HG03521 (cell line): ENCODE data around the gene CAMKMT.
A peak's percentile ranks its signal among the peaks of the same experiment; 100 is the strongest.
"Not testable (repeated sequence)": the region's sequence is repeated elsewhere in the genome, so short reads cannot be mapped to it uniquely, and the experiment has no call there.

ENCODE experiments used
- ATAC-seq: cut with Tn5 transposase; IDR thresholded peaks from one replicate; pipeline ENCODE4 v1.9.1; 2021; ENCODE audit warnings: mild to moderate bottlenecking, moderate library complexity; ENCODE audit not compliant: unreplicated experiment

CAMKMT gene

DNA sequence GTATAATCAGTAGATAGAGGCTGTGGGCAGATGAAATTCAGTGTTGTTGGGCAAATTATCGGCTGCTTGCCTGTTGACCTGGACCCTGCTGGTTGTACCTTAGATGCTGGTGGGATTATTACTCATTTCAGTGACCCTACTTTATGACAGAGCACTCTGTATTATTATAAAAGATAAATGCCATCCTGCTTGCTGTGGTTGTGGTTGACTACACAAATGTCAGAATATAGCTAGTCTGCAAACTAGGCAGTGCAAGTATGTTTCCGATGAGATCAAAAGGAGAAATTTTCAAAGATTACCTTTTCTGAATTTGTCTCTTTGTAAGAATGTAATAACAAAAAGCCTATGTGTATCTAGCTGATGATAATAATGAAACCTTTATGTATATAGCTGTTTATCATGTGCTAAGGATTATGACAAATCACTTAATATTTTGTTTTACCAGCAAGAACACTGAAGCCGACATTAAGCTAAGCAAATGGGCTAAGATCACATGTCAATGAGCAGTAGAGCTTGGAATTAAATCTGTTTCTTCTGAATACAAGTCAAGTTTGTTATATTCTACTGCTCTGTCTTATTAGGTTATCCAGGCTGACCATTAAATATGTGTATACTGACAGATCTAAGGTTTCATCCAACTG, 219.2 kb downstream of the CAMKMT start:
- no peak for ATAC-seq

GRCh38 chr2:44582363-44583008, 220.7 kb downstream of the CAMKMT start:
- no peak for ATAC-seq

DNA sequence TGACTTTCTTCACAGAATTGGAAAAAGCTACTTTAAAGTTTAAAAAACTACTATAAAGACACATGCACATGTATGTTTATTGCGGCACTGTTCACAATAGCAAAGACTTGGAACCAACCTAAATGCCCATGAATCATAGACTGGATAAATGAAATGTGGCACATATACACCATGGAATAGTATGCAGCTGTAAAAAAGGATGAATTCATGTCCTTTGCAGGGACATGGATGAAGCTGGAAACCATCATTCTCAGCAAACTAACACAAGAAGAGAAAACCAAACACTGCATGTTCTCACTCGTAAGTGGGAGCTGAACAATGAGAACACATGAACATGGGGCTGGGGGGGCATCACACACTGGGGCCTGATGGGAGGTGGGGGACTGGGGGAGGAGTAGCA, 233.9 kb downstream of the CAMKMT start:
- ATAC-seq, result not testable (repeated sequence)

DNA sequence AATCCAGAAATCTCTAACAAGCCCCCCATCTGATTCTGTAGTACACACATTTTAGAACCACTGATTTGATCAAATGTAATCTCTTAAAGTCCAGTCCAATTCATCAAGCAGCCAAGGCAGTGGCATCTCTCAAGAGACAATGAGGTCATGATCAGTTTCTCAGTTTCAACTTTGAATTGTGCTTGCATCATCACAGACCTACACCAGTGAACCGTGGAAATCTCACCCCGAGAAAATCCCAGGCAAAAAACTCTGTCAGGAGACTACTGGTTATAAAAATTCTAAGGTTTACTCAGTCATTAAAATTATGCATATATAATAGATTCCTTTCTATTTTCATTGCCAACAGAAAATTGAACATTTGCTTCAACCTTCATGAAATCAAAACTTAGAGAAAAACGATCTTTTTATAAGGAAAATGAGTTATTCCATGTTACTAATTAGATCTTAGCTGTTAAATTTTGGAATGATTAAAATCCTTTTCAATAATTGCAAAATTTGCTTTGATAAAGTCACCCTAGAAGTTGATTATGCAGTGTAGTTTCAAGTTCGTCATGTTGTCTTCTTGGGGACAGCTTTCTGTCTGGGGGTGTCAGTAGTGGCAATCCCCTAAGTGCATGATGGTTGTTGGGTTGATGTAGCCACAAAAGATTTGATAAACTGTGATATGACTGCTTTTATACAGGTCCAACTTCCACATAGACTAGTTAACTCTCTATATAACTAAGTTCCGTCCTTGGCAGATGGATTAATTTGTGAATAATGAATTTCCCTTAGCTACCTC, 235.0 kb downstream of the CAMKMT start:
- no peak for ATAC-seq

DNA sequence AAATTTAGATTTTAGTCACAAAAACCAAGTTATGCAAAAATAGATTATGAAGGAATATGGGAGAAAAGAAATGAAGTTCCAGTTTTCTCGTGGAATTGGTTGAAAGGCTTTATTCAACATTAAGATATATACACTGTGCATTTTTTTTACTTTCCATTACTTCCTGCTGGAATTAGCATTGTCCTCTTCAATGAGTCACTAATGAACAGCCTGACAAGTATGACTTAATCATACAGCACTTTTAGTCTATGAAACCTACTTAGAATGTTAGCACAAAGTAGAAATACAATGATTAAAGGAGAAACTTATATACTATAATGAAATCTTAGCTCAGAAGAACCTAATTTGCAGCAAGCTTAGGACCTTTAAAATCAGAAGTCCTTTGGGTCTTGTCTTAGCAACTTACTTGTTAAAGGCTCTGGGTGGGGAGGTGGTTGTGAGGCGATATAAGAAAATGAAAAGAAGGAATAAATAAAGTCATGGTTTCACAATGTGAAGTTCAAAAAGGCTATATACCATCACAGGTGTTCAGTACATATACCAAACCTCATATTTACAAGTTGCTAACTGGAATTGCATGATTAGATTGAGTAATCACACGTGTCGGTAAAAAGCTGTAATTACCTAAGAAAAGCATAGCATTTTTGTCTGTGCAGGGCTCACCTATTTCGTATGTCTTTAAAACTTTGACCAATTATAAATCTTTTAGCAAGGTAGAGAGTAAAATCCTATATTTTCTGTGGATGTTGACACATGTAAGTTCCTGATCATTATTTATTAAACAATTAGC, 236.8 kb downstream of the CAMKMT start:
- no peak for ATAC-seq

- ATAC-seq, result no peak
These were observed 237.4 kb downstream of the CAMKMT start for GRCh38 chr2:44599130-44599529.

- no peak for ATAC-seq
These were observed 240.7 kb downstream of the CAMKMT start for GRCh38 chr2:44602446-44602845.

- ATAC-seq, result no peak
These were observed 243.8 kb downstream of the CAMKMT start for GRCh38 chr2:44605511-44605910.

DNA sequence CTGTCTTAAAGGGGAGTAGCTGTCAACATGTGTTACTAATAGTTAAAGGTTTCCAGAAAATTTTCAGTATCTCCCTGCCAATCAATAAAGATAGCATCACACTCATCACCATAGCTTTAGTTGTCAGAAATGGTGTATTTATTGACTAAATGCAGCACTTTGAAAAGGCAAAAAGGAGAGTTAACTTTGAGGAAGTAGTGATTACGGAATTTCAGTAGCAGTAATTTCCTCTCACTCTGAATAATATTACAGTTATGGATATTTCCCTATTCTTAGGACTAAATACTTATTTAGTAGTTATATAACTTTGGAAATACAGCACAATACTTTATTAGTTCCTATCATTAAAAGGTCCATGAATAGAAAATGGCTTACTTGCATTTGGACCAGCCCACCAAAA, 250.5 kb downstream of the CAMKMT start:
- ATAC-seq, result no peak

DNA sequence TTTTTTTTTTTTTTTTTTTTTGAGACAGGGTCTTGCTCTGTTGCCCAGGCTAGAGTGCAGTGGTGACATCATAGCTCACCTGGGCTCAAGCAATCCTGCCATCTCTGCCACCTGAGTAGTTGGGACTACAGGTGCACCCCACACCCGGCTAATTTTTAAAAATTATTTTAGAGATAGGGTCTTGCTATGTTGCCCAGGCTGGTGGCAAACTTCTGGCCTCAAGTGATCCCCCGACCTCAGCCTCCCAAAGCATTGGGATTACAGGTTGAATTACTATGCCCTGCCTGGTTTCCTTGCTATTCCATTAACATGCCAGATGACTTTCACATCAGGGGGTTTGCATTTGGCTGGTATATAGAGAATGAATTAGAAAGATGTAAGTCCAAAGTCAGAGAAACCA, 253.2 kb downstream of the CAMKMT start:
- ATAC-seq, result no peak

GRCh38 chr2:44615950-44616518, 254.3 kb downstream of the CAMKMT start:
- no peak for ATAC-seq

- peak; percentile 71 for ATAC-seq
These were observed 255.0 kb downstream of the CAMKMT start for GRCh38 chr2:44616667-44617155.

DNA sequence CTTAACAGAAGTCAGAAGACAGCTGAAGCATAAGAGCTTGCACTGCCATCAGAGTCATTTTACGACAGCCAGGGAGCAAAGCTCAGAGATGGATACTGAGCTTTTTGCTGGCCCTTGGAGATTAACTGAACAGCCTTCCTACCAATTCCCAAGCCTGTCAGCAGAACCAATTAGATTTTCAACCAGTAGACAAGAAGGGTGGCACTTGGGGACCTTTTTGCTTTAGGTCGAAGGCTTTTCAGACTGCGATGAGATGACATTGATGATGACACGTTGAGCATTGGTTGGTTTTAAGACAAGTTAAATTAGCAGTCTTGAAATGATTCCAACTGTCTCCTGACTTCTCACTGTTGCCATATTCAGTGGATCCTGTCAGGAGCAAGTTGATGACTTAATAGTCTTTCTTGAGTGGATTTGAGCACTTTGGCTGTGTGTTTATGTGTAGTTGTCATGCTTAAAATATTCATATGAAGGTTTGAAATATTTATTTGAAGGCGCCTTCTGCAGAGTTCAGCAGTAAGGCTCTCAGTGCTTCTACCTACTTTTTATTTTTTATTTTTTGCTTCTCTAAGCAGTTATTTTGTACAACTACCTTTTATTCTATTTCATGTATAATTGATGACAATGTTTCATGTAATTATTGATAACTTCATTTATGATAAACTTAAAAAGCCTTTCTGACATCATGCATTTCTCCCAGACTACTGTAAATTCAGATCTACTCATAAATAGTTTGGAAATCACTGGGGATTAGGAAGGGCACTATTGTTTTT, 256.7 kb downstream of the CAMKMT start:
- ATAC-seq, result no peak

- ATAC-seq, result no peak
These were observed 258.6 kb downstream of the CAMKMT start for GRCh38 chr2:44620189-44620990.

DNA sequence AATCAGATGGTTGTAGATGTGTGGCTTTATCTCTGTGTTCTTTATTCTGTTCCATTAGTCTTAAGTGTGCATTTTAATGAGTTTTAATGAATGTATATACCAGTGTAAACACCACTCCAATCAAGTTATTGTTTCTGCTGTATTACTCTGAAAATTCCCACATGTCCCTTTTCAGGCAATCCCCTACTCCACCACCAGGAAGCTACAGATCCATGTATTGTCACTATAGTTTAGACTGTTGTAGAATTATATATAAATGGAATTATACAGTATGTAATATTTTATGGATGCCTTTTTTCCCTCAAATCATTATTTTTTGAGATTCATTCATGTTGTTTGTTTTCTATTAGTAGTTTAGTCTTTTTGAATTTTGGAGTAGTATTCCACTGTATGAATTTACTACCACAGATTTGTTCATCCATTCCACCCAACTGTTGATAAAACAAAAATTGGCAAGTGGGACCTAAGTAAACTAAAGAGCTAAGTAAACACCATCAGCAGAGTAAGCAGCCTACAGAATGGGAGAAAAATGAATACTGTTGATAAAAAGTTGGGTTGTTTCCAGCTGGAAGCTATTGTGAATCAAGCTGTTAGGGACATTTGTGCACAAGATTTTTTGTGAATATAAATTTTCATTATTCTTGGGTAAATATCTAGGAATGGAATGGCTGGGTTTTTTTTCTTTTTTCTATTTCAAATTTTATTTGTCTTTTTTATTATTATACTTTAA, 262.0 kb downstream of the CAMKMT start:
- no peak for ATAC-seq

DNA sequence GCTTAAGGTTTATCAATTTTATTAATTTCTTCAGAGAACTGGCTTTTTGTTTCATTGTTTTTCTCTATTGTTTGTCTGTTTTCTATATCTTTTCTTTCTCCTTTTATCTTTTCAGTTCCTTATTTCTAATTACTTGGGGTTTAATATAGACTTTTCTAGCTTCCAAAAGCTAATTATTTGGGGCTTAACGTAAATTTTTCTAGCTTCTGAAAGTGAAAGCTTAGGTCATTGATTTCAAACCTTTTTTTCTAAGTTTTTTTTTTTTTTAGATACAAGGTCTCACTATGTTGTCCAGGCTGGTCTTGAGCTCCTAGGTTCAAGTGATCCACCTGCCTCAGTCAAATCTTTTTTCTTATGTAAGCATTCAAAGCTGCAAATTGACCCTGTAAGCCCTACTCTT, 266.6 kb downstream of the CAMKMT start:
- no peak for ATAC-seq

DNA sequence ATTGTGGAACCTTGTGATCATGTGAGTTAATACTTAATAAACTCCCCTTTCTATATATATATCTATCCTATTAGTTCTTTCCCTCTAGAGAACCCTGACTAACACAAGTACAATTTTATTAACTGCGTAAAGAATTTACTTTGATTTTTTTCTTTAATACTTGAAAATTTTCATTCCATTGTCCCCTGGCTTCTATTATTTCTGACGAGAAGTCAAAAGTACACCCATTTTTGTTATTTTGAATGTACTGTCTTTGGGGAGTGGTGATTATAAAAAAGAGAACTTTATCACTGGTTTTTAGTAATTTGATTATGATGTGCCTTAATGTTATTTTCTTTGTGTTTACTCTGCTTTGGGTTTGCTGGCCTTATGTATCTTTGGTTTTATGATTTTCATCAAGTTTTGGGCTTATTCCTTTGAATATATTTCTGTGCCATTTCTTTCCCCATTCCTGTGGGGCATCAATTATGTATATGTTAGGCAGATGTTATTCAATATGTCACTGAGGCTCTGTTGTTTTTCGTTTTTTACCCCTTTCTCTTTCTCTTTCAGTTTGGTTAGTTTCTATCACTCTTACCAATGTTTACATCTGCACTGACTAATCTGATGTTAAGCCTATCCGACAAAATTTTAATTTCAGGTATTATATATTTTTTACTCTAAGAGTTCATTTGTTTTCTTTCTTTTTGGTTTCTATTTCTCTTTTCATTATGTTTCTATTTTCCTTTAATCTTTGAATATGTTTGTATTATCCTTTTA, 271.4 kb downstream of the CAMKMT start:
- ATAC-seq, result no peak

DNA sequence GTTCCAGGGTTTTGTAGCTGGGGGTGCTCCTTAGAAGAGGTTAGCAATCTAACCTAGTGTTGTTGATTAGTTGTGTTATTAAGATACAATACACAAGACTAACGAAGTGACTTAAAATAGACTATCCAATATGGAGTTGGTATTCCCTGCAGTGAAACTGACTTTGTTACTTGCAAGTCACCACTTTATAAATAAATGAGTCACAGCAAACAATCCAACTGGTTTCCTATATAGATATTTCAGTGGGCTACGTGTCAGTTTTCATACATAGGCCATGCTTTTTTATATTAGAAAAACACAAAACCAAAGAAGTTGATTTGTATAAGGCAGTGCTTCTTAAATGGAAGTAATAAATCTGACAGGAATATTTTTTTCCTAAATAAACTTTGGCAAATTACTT, 274.0 kb downstream of the CAMKMT start:
- no peak for ATAC-seq
